ENCODE results near the gene CMTM5.
"Not testable (repeated sequence)": the region's sequence is repeated elsewhere in the genome, so short reads cannot be mapped to it uniquely, and the experiment has no call there.

Gene CMTM5

DNA sequence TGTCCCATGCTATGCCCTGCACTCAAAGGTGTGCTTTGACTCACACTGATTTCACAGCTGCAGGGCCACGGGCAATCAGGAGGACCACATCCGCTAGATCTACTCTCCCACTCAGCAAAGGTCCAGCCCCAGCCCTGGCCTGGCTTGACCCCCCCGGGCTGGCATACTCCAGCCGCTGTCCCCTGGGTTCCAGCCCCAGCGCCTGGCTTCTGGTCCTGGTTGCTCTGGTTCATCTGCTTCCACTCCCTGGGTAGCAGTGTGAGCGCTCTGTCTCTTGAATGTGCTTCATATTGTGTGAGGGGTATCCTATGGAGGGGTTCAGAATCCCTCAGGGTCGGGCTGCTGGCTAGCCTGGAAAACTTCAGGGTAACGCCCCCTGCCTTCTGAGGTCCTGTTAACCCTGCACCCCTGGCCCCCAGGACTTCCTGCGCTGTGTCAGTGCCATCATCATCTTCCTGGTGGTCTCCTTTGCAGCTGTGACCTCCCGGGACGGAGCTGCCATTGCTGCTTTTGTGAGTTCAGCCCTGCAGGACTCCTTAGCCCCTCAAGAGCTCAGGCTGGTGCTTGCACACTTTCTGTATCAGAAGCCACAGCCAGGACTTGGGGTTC is 1.9 kb downstream of the CMTM5 start:
- no peak for DNase-seq (ENCODE audit: low read depth, low spot score)

DNA sequence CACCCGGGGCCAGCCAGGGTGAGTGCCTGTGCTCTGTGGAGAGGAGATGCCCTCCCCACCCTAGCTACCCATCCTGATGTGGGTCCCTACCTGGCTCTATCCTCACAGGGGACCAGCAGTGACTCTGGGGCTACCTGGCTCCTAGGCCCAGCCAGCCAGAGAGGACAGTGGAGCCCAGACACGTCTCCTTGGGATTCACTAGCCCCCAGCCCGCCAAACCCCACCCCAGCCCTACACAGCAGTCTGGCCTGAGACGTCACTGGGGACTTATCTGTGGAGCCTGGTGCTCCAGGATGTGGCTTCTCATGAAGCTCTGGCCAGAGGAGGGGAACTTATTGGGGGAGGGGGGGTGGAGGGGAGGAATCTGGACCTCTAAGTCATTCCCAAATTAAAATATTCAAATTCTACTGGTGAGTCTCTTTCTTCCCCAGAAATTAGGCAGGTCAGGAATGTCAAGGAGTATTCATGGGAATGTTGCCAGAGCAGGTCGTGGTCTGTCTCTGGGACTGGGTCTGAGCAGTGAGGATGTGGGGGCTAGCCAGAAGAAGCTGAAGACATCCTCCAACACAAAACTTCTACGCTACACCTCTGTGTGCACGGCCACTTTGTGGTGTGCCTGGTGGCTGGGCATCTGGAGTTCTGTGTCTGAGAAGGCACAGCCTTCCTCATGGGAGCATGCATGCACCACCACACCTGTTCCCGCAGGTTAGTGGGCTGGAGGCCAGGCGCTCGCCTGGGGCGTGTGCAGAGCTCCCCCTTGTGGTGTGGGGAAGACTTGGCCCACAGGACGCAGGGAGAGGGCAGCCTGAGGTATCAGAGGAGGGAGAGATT is 2.7 kb downstream of the CMTM5 start:
- peak; percentile 78 for DNase-seq (ENCODE audit: low read depth, low spot score)

DNA sequence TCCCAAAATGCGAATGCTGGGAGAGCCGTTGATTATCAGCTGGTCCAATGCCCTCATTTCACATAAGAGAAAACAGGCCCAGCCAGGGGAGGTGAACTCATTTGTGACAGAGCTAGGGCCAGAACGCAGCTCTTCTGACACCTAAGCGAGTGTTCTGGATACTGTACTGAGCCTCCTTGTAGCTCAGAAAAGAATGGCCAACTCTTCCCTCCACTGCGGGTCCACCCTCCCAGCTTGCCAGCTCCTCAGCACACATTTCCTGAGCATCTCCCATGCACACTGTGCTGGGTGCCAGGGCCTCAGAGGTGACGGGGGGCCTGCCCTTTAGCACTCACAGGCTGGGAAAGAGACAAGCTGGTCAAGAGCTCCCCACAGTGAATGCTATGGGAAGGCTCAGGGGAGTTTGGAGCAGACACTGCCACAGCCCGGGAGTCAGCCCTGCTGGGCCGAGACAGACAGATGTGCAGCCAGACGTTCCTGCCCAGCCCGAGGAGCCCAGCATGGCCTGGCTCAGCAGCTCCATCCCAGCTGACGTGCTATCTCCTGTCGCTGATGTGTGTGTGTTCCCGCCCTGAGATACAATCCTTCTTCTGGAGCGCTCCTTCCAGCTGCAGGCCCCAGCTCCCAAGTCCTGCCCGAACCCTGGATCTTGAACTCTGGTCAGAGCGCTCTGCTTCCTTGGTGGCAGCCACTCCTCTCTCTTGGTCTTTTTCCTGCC is 3.5 kb downstream of the CMTM5 start:
- DNase-seq (ENCODE audit: low read depth, low spot score) = no peak

DNA sequence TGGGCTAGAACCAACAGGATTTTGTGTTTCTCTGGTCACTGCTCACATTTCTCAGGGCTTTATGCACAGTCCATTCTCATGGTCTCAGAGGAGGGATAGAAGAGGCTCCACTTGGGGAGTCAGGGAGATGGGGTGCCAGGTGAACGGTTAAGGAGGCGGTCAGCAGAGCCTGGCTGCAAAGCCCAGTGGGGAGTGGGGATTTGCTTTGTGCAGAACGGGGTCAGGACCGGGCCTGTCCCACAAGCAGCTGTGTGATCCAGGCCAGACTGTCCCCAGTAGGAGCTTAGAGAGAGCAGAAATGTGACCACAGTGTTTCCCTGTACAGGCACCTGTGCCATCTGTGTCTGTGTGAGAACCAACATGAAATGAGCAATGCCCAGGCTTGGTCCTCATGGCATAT is 4.1 kb downstream of the CMTM5 start:
- DNase-seq (ENCODE audit: low read depth, low spot score) = no peak

DNA sequence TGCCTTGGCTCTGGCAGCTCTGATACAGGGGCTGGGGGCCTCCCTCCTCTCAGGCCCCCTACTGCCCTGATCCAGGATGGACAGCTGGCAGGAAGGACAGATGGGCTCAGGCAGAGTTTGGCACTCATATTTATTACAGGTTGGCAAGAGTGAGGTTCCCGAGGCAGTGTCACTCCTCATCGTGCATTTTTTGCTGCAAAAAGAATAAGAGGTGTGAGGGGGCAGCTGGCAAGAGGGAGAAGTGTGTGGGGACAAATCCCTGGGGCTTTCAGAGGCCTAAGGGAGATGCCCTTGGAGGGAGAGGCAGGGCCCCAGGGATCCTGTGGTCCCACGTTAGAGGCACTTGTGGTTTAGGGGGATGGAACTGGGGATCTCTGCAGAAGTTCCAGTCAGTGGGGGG is 5.0 kb downstream of the CMTM5 start:
- DNase-seq (ENCODE audit: low read depth, low spot score) = no peak

DNA sequence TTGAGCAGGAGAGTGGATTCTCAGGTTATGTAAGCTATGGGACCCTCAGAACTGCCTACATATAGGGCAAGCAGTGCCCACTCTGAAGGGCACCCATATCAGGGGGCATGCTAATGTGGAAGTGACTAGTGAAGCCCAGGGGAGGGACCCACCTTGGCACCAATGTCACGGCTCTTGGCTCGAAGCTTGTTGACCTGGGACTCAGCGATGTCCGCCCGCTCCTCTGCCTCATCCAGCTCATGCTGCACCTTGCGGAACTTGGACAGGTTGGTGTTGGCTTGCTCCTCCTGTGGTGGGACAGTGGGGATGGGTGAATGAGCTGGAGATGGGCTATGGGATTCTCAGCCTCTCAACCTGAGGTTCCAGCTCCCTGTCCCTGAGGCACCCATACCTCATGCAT is 5.4 kb downstream of the CMTM5 start:
- no peak for DNase-seq (ENCODE audit: low read depth, low spot score)

DNA sequence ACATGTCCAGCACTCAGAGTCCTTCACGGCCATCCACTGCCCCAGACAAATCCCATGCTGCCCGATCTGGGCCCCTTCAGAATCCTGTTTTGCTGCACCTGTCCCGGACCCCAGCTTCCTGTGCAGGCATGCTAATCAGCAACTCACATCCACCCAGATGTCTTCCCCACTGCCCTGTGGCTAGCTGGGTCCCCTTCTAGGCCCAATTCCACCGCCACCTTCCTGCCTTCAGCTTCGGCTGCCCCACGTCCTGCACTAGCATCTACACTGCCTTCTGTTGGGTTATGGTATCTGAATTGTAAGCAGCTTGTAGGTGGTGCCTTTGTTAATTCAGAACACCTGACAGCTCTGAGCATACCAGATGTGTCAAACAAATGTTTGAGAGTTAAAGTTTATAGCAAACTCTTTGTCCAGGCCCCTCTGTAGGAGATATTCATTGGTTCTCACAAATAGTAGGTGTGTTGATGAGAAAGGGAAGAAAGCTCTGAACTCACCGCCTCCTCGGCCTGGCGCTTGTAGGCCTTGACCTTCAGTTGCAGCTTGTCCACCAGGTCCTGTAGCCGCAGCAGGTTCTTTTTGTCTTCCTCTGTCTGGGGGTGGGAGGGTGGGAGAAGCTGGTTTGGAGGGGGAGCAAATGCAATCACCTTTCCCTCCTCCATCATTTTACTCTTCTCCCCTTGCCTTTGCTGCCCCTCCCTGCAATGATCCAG is 6.0 kb downstream of the CMTM5 start:
- no peak for DNase-seq (ENCODE audit: low read depth, low spot score)

DNA sequence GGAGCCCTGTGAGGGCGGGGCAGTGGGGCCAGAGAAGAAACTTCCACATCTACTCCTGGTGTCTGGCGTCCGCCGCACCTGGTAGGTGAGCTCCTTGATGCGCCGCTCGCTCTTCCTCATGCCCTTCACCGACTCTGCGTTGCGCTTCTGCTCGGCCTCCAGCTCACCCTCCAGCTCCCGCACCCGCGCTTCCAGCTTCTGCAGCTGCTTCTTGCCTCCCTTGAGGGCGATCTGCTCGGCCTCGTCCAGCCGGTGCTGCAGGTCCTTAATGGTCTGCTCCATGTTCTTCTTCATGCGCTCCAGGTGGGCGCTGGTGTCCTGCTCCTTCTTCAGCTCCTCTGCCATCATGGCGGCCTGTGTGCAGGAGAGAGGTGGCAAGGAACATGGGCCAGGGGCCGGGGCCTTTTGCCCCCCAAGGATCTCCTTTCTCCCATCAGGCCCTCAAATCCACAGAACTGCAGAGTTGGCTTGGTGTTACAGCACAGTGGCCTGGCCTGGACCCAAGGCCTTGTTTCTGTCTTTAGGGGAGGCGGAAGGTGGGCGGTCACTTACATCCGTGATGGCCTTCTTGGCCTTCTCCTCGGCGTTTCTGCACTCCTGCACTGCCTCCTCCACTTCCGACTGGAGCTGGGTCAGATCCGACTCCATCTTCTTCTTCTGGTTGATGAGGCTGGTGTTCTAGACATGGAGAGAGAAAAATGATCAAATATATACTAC is 7.7 kb downstream of the CMTM5 start:
- no peak for DNase-seq (ENCODE audit: low read depth, low spot score)

DNA sequence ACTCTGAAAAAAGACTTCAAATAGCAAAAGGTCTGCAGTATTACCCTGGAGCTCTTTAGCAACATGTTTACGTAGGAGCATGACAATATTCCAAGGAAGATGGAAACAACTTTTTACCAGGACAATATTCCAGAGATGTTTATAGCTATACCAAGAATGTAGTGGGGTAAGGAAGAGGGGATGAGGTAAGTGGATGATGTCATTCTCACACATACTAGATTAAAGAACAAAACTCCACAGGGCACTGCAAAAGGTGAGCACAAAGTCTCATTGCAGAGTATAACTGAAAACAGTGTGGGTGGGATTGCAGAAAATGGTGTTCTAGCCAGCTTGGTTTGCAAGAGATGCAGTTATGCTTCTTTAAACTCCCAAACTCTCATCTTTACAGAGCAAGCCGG is 8.4 kb downstream of the CMTM5 start:
- no peak for DNase-seq (ENCODE audit: low read depth, low spot score)

DNA sequence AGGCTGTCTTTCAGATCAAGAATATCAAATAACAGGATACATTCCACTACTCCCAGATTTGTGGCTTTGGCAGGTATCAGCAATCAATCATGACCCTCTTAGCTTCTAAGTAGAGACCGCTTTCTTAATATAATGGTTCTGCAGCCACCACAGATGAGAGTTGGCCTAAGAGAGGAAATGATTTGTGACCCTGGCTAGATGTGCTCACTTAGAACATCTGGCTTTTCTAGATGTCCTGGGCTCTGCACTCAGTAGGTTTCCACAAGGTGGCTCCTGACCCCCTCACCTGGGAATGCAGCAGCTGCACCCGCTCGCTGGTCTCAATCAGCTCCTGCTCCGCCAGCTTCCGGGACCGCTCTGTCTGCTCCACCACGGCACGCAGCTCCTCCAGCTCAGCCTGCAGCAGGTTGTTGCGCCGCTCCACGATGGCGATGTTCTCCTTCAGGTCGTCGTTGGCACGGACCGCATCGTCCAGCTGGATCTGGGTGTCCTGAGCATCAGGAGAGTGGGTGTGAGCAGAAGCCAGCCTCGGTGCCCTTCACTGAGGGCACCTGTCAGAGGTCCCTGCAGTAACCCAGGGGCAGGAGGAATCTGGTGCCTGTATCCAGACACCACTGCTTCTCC is 8.9 kb downstream of the CMTM5 start:
- DNase-seq (ENCODE audit: low read depth, low spot score) = peak; percentile 21

DNA sequence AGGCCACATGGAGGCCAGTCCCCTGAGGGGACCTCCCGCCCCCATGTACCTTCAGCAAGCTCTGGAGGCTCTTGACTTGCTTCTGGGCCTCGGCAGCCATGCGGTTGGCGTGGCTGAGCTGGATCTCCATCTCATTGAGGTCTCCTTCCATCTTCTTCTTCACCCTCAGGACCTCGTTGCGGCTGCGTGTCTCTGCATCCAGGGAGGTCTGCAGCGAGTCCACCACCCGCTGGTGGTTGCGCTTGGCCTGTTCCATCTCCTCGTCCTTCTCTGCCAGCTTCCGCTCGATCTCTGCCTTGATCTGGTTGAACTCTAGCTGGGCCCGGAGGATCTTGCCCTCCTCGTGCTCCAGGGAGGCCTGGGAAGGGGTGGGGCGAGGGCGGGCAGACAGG is 9.4 kb downstream of the CMTM5 start:
- DNase-seq (ENCODE audit: low read depth, low spot score) = not testable (repeated sequence)

DNA sequence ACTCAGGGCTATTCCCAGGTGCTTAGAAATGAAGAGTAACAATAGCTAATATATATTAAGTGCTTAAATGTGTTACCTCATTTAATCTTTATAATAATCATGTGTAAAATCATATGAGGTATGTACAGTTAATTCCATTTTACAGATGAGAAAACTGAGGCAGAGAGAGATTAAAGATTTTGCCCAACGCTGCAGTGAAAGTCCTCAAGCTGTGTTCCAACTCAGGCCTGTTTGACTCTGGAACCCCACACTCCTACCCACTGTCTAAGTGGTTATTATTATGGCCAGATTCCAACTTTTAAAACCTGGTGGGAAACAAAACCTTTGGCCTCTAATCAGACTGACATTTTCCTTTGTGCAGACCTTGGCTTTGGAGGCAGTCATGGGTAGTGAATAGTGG is 10.2 kb downstream of the CMTM5 start:
- no peak for DNase-seq (ENCODE audit: low read depth, low spot score)

DNA sequence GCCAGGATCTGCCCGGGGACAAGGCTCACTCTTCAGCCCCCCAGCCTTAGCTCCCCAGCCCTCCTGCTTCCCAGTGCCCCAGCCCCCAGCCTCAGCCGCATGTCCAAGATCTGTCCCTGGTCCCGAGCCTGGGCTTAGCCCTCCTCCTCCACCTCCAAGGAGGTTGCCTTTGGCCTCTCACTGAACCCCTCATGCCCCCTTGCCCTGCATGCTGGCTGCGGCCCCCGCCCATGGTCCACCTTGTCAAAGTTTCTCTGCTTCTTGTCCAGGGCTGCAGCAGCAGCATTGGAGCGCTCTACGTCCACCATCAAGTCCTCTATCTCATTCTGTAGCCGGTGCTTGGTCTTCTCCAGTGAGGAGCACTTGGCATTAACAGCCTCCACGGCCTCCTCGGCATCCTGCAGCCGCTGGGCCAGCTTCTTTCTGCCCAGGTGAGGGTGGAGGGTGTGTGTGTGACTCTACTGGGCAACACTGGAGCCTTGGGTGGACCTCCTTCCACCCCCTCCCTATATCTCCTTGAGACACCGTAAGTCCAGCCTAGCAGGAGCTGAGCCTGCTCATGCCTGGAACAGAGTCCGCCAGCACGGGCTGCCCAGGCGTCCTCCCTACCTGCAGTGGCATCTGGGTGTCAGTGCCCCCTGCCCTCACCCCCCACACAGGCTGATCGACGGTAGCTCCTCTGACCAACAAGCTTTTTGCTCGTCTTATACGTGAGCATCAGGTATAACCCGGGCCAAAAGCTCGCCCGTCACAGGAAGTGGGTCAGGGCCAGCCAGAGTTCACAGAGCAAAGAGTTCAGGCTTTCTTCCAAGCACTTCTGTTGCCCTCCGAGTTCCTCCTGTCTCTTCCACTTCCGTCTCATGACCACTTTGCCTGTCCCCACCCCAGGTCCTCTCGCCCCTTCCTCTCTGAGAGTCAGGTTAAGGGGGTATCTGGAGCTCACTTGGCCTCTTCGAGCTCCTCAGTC is 11.4 kb downstream of the CMTM5 start:
- no peak for DNase-seq (ENCODE audit: low read depth, low spot score)

DNA sequence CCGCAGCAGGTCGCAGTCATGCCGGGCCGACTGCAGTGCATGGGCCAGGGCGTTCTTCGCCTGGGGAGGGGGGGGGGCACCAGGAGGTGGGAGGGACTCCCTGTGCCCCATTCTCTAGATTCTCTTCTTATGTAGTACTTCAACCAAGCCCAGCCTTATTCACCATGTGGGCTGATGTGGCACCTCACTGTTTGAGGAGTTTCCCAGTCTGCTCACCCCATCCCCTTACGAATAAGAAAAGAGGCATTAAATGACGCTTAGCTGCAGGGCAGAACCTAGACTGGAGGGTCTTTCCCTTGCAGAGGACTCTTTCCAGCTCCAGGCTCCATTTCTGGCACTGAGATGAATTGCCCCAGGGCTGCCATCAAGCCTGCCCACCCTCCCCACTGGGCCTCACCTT is 12.2 kb downstream of the CMTM5 start:
- no peak for DNase-seq (ENCODE audit: low read depth, low spot score)

DNA sequence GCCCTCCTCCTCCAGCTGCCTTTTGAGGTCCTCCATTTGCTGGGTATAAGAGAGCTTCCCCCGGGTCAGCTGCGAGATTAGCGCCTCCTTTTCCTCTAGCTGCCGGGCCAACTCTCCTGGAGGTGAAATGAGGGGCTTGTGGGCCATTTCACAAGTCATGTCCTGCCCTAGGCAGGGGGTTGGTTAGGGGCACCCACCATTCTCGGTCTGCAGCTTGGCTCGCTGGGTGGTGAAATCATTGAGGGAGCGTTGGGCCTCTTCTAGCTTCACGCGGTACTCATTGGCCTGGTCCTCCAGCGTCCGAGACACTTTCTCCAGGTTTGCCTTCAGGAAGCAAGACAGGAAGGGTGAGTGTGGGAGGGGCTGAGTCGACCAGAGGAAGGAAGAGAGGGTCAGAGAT is 12.6 kb downstream of the CMTM5 start:
- no peak for DNase-seq (ENCODE audit: low read depth, low spot score)

DNA sequence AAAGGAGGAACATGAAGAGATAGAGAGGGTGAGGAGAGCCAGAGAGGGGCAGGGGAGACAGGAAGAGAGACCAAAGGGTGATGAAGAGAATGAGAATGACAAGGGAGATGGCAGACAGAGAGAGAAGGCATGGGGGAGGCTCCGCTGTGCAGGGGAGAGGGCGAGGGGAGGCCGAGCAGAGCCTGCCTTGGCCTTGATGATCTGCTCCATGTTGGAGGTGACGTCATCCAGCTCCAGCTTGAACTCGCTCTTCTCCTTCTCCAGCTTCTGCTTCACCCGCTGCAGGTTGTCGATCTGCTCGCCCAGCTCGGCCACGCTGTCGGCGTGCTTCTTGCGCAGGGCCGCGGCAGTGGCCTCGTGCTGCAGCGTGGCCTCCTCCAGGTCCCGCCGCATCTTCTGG is 13.0 kb downstream of the CMTM5 start:
- DNase-seq (ENCODE audit: low read depth, low spot score) = not testable (repeated sequence)

DNA sequence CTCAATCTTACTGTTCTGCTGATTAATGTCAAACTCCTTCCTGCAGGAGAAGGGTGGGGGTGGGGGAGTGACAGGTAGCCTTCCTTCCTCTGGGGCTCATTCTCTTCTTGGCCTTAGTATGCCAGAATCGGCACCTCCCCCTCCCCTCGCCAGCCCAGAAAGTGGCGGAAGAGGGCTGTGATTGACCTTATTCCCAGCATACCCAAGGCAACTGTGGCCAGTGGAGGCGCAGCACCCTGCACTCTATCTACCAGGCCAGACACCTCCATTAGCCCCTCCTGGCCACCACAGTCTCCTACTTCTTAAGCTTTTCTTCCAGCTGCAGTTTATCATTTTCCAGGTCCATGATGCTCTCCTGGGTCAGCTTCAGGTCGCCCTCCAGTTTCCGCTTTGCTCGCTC is 15.8 kb downstream of the CMTM5 start:
- DNase-seq (ENCODE audit: low read depth, low spot score) = peak; percentile 14

DNA sequence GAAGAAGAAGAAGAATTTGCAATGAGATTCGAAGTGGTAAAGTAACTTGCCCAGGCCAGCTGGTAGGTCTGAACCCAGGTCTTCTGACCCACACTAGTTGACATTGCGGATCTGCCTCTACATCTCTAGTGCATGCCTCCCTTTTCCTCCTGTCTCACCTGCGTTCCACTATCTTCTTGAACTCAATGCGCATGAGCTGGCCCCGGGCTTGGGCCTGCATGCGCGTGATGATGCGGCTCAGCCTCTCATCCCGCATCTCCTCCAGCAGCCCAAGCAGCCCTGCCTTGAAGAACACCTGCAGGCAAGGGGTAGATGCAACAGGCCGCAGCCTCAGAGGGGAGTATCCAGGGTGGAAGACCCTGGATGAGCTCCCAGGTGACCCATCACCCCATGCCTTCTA is 19.3 kb downstream of the CMTM5 start:
- DNase-seq (ENCODE audit: low read depth, low spot score) = no peak

DNA sequence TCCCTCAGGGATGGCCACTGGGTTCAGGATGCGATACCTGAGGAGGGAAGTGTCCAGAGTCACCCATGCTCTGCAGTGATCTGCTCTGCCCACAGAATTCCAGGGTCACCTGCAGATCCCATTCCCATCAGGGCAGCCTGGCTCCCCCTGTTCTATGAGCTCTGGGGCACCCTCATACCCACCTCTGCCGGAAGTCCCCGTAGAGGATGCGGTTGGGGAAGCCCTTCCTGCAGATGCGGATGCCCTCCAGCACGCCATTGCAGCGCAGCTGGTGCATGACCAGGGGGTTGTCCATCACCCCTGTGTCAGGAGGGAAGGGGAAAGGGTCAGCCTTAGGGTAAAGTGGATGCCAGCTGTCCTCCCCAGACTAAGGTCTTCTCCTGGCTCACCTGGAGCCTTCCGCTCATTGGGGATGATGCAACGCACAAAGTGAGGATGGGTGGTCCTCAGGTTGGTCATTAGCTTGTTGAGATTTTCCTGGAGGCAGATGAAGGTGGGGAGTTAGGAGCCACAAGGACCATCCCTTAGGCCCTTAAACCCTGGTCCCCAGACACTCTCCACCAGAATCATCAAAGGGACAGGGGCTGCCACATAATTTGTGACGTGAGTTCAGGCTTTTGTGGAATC is 20.0 kb downstream of the CMTM5 start:
- DNase-seq (ENCODE audit: low read depth, low spot score) = no peak
